Spleen (tissue), 11 donors: ENCODE measurements around the gene SLC22A7. TPM values are rescaled to one million over a fixed set of nuclear protein-coding genes. Genes with fewer than 3 reads are reported as not detected.

ENCODE experiments used
- DNase-seq: peaks from one replicate; pipeline ENCODE4 v3.0.0-alpha.2; 2020
- H3K27ac ChIP-seq, 8 donors: fragments of 200-600 bp; sonication (generic) in 7 of 8; 1 replicate in 4 of 8; 2 replicates in 4 of 8; pipeline versions ENCODE4 v1.5.0 to v1.8.0; 2016 to 2021; ENCODE audit warnings: inconsistent platforms in 4 of 8, mild to moderate bottlenecking in 4 of 8, moderate library complexity in 1 of 8
- H3K27me3 ChIP-seq, 7 donors: fragments of 200-600 bp; sonication (generic) in 6 of 7; replicated peaks in 1 of 7; 1 replicate in 4 of 7; 2 replicates in 3 of 7; pipeline versions ENCODE4 v1.5.0 to v1.8.0; 2016 to 2021; ENCODE audit warnings: inconsistent platforms in 3 of 7, mild to moderate bottlenecking in 1 of 7
- H3K36me3 ChIP-seq, 6 donors: fragments of 200-600 bp; sonication (generic) in 5 of 6; 1 replicate in 4 of 6; 2 replicates in 2 of 6; pipeline versions ENCODE4 v1.5.0 to v1.8.0; 2016 to 2021; ENCODE audit warnings: inconsistent platforms in 2 of 6
- H3K4me1 ChIP-seq, 6 donors: fragments of 200-600 bp; sonication (generic) in 5 of 6; 1 replicate in 3 of 6; 2 replicates in 3 of 6; pipeline versions ENCODE4 v1.5.0 to v1.8.0; 2016 to 2021; ENCODE audit warnings: inconsistent platforms in 3 of 6
- H3K4me3 ChIP-seq, 8 donors: fragments of 200-600 bp; sonication (generic) in 7 of 8; 1 replicate in 4 of 8; 2 replicates in 4 of 8; pipeline versions ENCODE4 v1.5.0 to v1.8.0; 2016 to 2021; ENCODE audit warnings: inconsistent platforms in 4 of 8, mild to moderate bottlenecking in 4 of 8, moderate library complexity in 2 of 8
- H3K9me3 ChIP-seq, 8 donors: fragments of 200-600 bp; sonication (generic) in 7 of 8; 1 replicate in 4 of 8; 2 replicates in 4 of 8; pipeline versions ENCODE4 v1.5.0 to v1.8.0; 2016 to 2021; ENCODE audit warnings: inconsistent platforms in 4 of 8
- CTCF ChIP-seq, 11 experiments: fragments of 200-600 bp in 7 of 11; fragments of 450-650 bp in 4 of 11; sonication (generic) in 4 of 11; IDR thresholded peaks in 8 of 11; conservative IDR thresholded peaks in 3 of 11; 1 replicate in 7 of 11; 2 replicates in 4 of 11; pipeline versions ENCODE4 v1.4.0 to v1.8.0; 2016 to 2021; ENCODE audit warnings: antibody characterized with exemption in 11 of 11, inconsistent platforms in 4 of 11, mild to moderate bottlenecking in 1 of 11
- POLR2A ChIP-seq, 3 donors: fragments of 450-650 bp; IDR thresholded peaks; one replicate each; pipeline ENCODE4 v1.5.1; 2017; ENCODE audit warnings: antibody characterized with exemption in 3 of 3, mild to moderate bottlenecking in 1 of 3
- POLR2AphosphoS5 ChIP-seq, 3 donors: sonication (generic); formaldehyde crosslinking; IDR thresholded peaks; one replicate each; pipeline ENCODE4 v1.5.1; 2017; ENCODE audit warnings: antibody characterized with exemption in 3 of 3
- WGBS, 5 donors: extraction: QIAGEN DNeasy Blood & Tissue Kit in 3 of 5; methylation state at CpG; one replicate each; pipeline versions ENCODE4 v1.1.5 to v1.1.7; 2013 to 2018; 5-methylcytosine and 5-hydroxymethylcytosine counted together
- intact Hi-C: fragments of 100-400 bp; cut with DNase I; formaldehyde crosslinking; loops from one replicate; pipeline ENCODE4 v1.15.0; 2023; ENCODE audit warnings: low total_unique reads
- polyA plus RNA-seq, 3 donors: library from polyadenylated mRNA; stranded (reverse); fragments of 200-250 nt; gene quantifications; one replicate each; pipeline ENCODE4 v1.2.1, GENCODE V29; 2013
- total RNA-seq, 7 donors: library from RNA; depleted of rRNA in 3 of 7; stranded (reverse); fragments of >200 nt in 3 of 7; fragmentation: NEBNext Ultra II Directional in 4 of 7; extraction: Animal tissue kit (Norgen Biotek cat#: 25700) in 4 of 7; gene quantifications; one replicate each; pipeline versions ENCODE4 v1.1.0 to v1.2.1, GENCODE V29; 2016 to 2021
- donor health status: healthy with polysubstance abuse.
- donor health status: DM: no; HTN: no; CAD: no; lungs with moderate emphysema.
- donor health status: DM: no; HTN: no; CAD: no.
- donor health status: Bipolar disorder and iron deficiency.
- donor health status: healthy.
- donor health status: DM: no; HTN: no; CAD: no.
- donor health status: DM: yes; HTN: yes; CAD: no.

SLC22A7 gene
- total and polyA plus RNA-seq, 10 donors = not detected

GRCh38 chr6:43286980-43287716 is 10.9 kb upstream of the SLC22A7 start:
- DNase-seq = peak; percentile 23
- TF ChIP-seq POLR2A (IDR thresholded peaks at IDR 0.05) (no peak), CTCF (IDR thresholded peaks at IDR 0.05 in 8 of 11, conservative IDR thresholded peaks at IDR 0.05 in 3 of 11) (peak in 2 of 11 experiments; percentile 8 to 24), POLR2AphosphoS5 (IDR thresholded peaks at IDR 0.05) (no peak)
- Histone ChIP-seq H3K36me3 (no peaks in the 10 kb centered on the region), H3K27me3 (peaks cover 0 to 48% (median 29%) of the 10 kb centered on the region in 7 donors), H3K4me1 (peaks cover 0 to 16% (median 5%) of the 10 kb centered on the region in 6 donors), H3K27ac (no peak overlapping the region), H3K4me3 (no peak overlapping the region), H3K9me3 (no peaks in the 10 kb centered on the region)
- intact Hi-C loops = no loop called here
- 62 to 80% (median 68%) methylated on average over 6 to 10 of the region's 10 CpGs for WGBS, 5 donors

GRCh38 chr6:43287717-43288679 is 10.1 kb upstream of the SLC22A7 start:
- no peak overlapping the region for H3K27ac ChIP-seq
- WGBS, 5 donors = 65 to 77% (median 73%) methylated on average over 7 of the region's 7 CpGs
- TF ChIP-seq POLR2AphosphoS5 (IDR thresholded peaks at IDR 0.05) = no peak
- TF ChIP-seq POLR2A (IDR thresholded peaks at IDR 0.05) = no peak
- TF ChIP-seq CTCF (IDR thresholded peaks at IDR 0.05 in 8 of 11, conservative IDR thresholded peaks at IDR 0.05 in 3 of 11) = no peak

GRCh38 chr6:43290339-43290904 is 7.6 kb upstream of the SLC22A7 start:
- intact Hi-C loops = no loop called here
- no peaks in the 10 kb centered on the region for H3K9me3 ChIP-seq
- no peak overlapping the region for H3K4me3 ChIP-seq
- H3K27ac ChIP-seq = no peak overlapping the region
- WGBS, 5 donors = 69 to 90% (median 77%) methylated on average over 3 of the region's 3 CpGs
- peaks cover 0 to 6% (median 2%) of the 10 kb centered on the region in 6 donors for H3K4me1 ChIP-seq
- no peaks in the 10 kb centered on the region for H3K36me3 ChIP-seq
- peak; percentile 4 for DNase-seq
- peaks cover 0 to 20% (median 7%) of the 10 kb centered on the region in 7 donors for H3K27me3 ChIP-seq
- TF ChIP-seq POLR2A (IDR thresholded peaks at IDR 0.05) (no peak), POLR2AphosphoS5 (IDR thresholded peaks at IDR 0.05) (no peak)

More at GRCh38 chr6:43287717-43288679, 10.1 kb upstream of the SLC22A7 start:
- DNase-seq = peak; percentile 42
- peaks cover 0 to 16% (median 5%) of the 10 kb centered on the region in 6 donors for H3K4me1 ChIP-seq
- H3K27me3 ChIP-seq = peaks cover 0 to 45% (median 29%) of the 10 kb centered on the region in 7 donors
- intact Hi-C loops = no loop called here
- H3K4me3 ChIP-seq = no peak overlapping the region
- H3K36me3 ChIP-seq = no peaks in the 10 kb centered on the region
- H3K9me3 ChIP-seq = no peaks in the 10 kb centered on the region

GRCh38 chr6:43290905-43291355 is 7.1 kb upstream of the SLC22A7 start:
- H3K4me1 ChIP-seq = peaks cover 0 to under 1% (median 0%) of the 10 kb centered on the region in 6 donors
- TF ChIP-seq POLR2A (IDR thresholded peaks at IDR 0.05) = no peak
- no peak for TF ChIP-seq POLR2AphosphoS5 (IDR thresholded peaks at IDR 0.05)
- no peak for TF ChIP-seq CTCF (IDR thresholded peaks at IDR 0.05 in 8 of 11, conservative IDR thresholded peaks at IDR 0.05 in 3 of 11)
- H3K27me3 ChIP-seq = peaks cover 0 to 15% (median 2%) of the 10 kb centered on the region in 7 donors
- intact Hi-C loops = no loop called here
- no peak overlapping the region for H3K27ac ChIP-seq
- H3K4me3 ChIP-seq = no peak overlapping the region
- no peaks in the 10 kb centered on the region for H3K9me3 ChIP-seq
- DNase-seq = peak; percentile 6
- no peaks in the 10 kb centered on the region for H3K36me3 ChIP-seq
- WGBS, 5 donors = 77 to 94% (median 92%) methylated on average over 6 of the region's 6 CpGs
